ENCODE results near the gene RIMKLA.

DNA sequence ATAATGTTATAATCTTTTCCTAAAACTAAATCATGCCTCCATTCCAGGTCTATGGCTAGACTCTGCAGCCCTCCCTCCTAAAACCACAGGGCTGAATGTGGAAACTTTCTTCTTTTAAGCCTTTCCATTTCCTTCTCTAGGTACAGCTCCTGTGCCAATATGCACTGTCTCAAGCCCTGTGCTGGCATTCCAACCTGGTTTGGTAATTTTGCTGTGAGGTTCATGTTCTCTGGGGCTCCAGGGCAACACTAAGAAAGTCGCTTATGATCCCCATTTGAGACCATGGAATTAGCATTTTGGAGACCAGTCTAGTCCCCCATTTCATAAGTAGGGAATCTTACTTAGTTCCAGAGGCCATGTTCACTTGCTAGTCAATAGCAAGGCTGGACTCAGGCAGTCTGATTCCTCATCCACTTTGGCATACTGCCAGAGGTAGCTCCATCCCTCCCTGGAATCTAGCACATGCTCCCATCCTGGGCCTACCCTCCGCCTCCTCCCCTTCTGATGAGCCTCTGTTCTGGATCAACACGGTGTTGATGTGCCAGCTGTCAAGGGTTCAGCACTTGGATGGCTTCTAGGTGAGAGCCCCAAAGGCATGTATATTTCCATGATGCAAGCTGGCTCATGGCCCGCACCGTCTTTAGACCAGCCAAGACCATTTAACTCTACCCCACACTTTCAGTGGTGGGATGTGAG, 38.7 kb downstream of the RIMKLA start:
- TF ChIP-seq EZH2phosphoT487 (IDR thresholded peaks at IDR 0.05; ENCODE audit: borderline replicate concordance, low read length) (no peak), CTCF (IDR thresholded peaks at IDR 0.05; ENCODE audit: low read depth, low read length, poor library complexity, severe bottlenecking) (no peak)
